ENCODE results near the gene RBP5. TPM values are rescaled to one million over a fixed set of nuclear protein-coding genes. Genes with fewer than 3 reads are reported as not detected.

The RBP5 gene
- total and polyA plus RNA-seq, 10 of the 15 experiments (the other 5 are each of a cell fraction or from before 2014, with no cell fraction given) = 0.11 to 1.1 (median 0.31) TPM; not detected in 4

DNA sequence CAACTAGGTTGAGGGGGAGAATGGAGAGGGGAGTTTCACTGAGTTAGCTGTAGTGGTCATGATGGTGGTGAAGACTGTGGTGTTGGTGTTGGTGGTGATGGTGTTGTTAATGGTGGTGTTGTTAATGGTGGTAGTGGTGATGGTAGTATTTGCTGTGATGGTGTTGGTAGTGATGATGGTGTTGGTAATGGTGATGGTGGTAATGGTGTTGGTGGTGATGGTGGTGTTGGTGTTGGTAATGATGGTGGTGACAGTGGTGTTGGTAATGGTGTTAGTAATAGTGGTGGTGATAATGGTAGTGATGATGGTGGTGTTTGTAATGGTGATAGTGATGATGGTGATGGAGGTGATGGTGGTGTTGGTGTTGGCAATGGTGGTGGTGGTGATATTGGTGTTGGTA lies 45.6 kb downstream of the RBP5 start (continued):
- TF ChIP-seq CUX1 (IDR thresholded peaks at IDR 0.05; ENCODE audit: insufficient replicate concordance, low read depth, low read length) (no peak), MTA2 (IDR thresholded peaks at IDR 0.05; ENCODE audit: low read depth) (no peak), ZBTB40 (IDR thresholded peaks at IDR 0.05; ENCODE audit: borderline replicate concordance) (no peak), TCF12 (IDR thresholded peaks at IDR 0.05; ENCODE audit: low read depth, low read length) (no peak), SMARCA5 (IDR thresholded peaks at IDR 0.05) (no peak), POU2F2 (IDR thresholded peaks at IDR 0.05; ENCODE audit: borderline replicate concordance, low read depth, low read length) (no peak), MYC (IDR thresholded peaks at IDR 0.05; ENCODE audit: insufficient read depth, insufficient read length, insufficient replicate concordance, low read length, severe bottlenecking) (no peak), FOXK2 (IDR thresholded peaks at IDR 0.05) (no peak), TARDBP (IDR thresholded peaks at IDR 0.05; ENCODE audit: borderline replicate concordance) (no peak)
